ENCODE results near the gene PKN2. TPM values are rescaled to one million over a fixed set of nuclear protein-coding genes. Genes with fewer than 3 reads are reported as not detected.
"Not testable (repeated sequence)": the region's sequence is repeated elsewhere in the genome, so short reads cannot be mapped to it uniquely, and the experiment has no call there.

PKN2 gene
- total RNA-seq, 3 donors from 2014 or later, result 10.9 to 12.8 (median 11.7) TPM

DNA sequence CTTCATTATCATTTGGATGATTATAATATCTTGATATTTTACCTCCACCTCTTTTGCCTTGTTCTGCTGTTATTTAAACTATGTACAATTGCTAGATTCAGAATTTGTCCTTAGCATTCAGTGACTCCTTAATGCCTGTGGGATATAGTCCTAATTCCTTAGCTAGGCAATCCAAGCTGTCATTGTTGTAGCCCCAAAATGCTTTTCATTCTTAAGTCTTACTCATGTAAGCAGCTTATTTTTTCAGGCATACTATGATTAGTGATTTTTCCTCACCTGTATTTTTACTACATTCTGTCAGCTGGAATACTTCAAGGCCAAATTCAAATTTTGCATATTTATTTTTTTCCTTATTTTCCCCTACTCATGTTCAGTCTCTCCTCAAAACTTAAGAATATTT, 13.4 kb downstream of the PKN2 start:
- ATAC-seq, result no peak

GRCh38 chr1:88698140-88698539, 14.1 kb downstream of the PKN2 start:
- Mint-ChIP-seq H3K36me3 (ENCODE audit: insufficient read depth) (peaks cover 19% of the 10 kb centered on the region), H3K27me3 (ENCODE audit: low read depth) (no peaks in the 10 kb centered on the region), H3K4me1 (ENCODE audit: low read depth) (peaks cover 43% of the 10 kb centered on the region), H3K4me3 (no peak overlapping the region), H3K9me3 (no peaks in the 10 kb centered on the region)
- DNase-seq, result no peak
- ATAC-seq, result no peak

More for the DNA sequence above, 13.4 kb downstream of the PKN2 start:
- DNase-seq, result no peak
- H3K36me3 Mint-ChIP-seq (ENCODE audit: insufficient read depth), result peaks cover 16% of the 10 kb centered on the region
- no peaks in the 10 kb centered on the region for H3K27me3 Mint-ChIP-seq (ENCODE audit: low read depth)
- H3K4me3 Mint-ChIP-seq, result no peak overlapping the region
- peaks cover 43% of the 10 kb centered on the region for H3K4me1 Mint-ChIP-seq (ENCODE audit: low read depth)
- H3K9me3 Mint-ChIP-seq, result no peaks in the 10 kb centered on the region

- DNase-seq (no peak), ATAC-seq (no peak)
- Mint-ChIP-seq H3K27me3 (ENCODE audit: low read depth) (no peaks in the 10 kb centered on the region), H3K9me3 (no peaks in the 10 kb centered on the region), H3K4me3 (no peak overlapping the region), H3K36me3 (ENCODE audit: insufficient read depth) (peaks cover 18% of the 10 kb centered on the region), H3K4me1 (ENCODE audit: low read depth) (peaks cover 40% of the 10 kb centered on the region)
Observed at GRCh38 chr1:88698764-88699163, 14.7 kb downstream of the PKN2 start.

GRCh38 chr1:88700425-88701013, 16.4 kb downstream of the PKN2 start:
- Mint-ChIP-seq H3K4me3 (no peak overlapping the region), H3K36me3 (ENCODE audit: insufficient read depth) (peaks cover 19% of the 10 kb centered on the region), H3K9me3 (no peaks in the 10 kb centered on the region), H3K4me1 (ENCODE audit: low read depth) (peaks cover 28% of the 10 kb centered on the region), H3K27me3 (ENCODE audit: low read depth) (no peaks in the 10 kb centered on the region)
- ATAC-seq, result no peak
- no peak for DNase-seq

DNA sequence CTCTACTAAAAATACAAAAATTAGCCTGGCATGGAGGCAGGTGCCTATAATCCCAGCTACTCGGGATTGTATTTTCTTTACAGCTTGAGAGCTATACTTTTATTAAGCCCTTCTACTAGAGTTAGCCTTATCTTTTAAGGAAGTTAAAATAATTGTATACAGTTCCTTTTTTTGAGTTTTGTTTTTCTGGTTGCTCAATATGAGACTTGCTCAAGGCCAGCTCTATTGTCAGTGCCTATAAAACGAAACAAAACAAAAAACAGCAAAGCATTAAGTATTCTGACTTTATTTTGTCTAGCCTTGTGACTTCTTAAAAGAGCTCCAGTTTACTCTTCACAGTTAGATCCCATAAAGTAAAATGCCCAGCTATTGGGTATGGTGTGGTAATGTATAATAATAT, 17.2 kb downstream of the PKN2 start:
- Mint-ChIP-seq H3K4me1 (ENCODE audit: low read depth) (peaks cover 22% of the 10 kb centered on the region), H3K27me3 (ENCODE audit: low read depth) (no peaks in the 10 kb centered on the region), H3K36me3 (ENCODE audit: insufficient read depth) (peaks cover 19% of the 10 kb centered on the region), H3K4me3 (no peak overlapping the region), H3K9me3 (no peaks in the 10 kb centered on the region)
- no peak for DNase-seq
- no peak for ATAC-seq

- not testable (repeated sequence) for H3K9me3 Mint-ChIP-seq; ATAC-seq; DNase-seq; H3K27me3 Mint-ChIP-seq (ENCODE audit: low read depth); H3K4me3 Mint-ChIP-seq
- Mint-ChIP-seq H3K36me3 (ENCODE audit: insufficient read depth) (peaks cover 21% of the 10 kb centered on the region), H3K4me1 (ENCODE audit: low read depth) (peaks cover 21% of the 10 kb centered on the region)
Observed at GRCh38 chr1:88701793-88702192, 17.7 kb downstream of the PKN2 start.

DNA sequence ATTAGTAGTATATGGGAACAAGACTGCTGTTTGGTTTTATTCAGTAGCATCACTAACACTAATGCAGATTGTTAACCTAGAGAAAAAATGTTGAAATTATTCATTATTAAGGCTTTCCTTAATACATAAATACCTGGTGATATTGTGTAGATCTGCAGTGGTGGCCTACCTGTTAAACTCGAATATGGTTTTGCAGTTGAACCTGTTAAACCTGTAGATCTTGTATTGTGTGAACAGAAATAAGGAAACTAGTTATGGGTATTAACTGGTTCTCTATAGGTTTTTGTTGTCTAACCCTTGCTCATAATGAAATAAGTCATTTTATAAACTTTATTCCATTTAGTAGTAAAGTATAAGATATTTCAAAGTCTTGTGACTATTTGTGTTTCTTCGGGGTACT, 23.9 kb downstream of the PKN2 start:
- no peaks in the 10 kb centered on the region for H3K9me3 Mint-ChIP-seq
- H3K36me3 Mint-ChIP-seq (ENCODE audit: insufficient read depth), result peaks cover 27% of the 10 kb centered on the region
- H3K27me3 Mint-ChIP-seq (ENCODE audit: low read depth), result no peaks in the 10 kb centered on the region
- DNase-seq (no peak), ATAC-seq (no peak)
- H3K4me1 Mint-ChIP-seq (ENCODE audit: low read depth), result peaks cover 11% of the 10 kb centered on the region
- H3K4me3 Mint-ChIP-seq, result no peak overlapping the region

- peaks cover 46% of the 10 kb centered on the region for H3K36me3 Mint-ChIP-seq (ENCODE audit: insufficient read depth)
- ATAC-seq, result not testable (repeated sequence)
Observed at GRCh38 chr1:88712907-88713306, 28.8 kb downstream of the PKN2 start.

DNA sequence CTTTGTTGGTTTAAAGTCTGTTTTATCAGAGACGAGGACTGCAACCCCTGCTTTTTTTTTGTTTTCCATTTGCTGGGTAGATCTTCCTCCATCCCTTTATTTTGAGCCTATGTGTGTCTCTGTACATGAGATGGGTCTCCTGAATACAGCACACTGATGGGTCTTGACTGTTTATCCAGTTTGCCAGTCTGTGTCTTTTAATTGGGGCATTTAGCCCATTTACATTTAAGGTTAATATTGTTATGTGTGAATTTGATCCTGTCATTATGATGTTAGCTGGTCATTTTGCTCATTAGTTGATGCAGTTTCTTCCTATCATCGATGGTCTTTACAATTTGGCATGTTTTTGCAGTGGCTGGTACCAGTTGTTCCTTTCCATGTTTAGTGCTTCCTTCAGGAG, 32.5 kb downstream of the PKN2 start:
- not testable (repeated sequence) for H3K27me3 Mint-ChIP-seq (ENCODE audit: low read depth); ATAC-seq; DNase-seq; H3K4me3 Mint-ChIP-seq; H3K9me3 Mint-ChIP-seq
- H3K36me3 Mint-ChIP-seq (ENCODE audit: insufficient read depth), result peaks cover 33% of the 10 kb centered on the region
- peaks cover 44% of the 10 kb centered on the region for H3K4me1 Mint-ChIP-seq (ENCODE audit: low read depth)

More at GRCh38 chr1:88712907-88713306, 28.8 kb downstream of the PKN2 start:
- not testable (repeated sequence) for H3K4me3 Mint-ChIP-seq; H3K27me3 Mint-ChIP-seq (ENCODE audit: low read depth); H3K9me3 Mint-ChIP-seq; DNase-seq
- peaks cover 40% of the 10 kb centered on the region for H3K4me1 Mint-ChIP-seq (ENCODE audit: low read depth)

DNA sequence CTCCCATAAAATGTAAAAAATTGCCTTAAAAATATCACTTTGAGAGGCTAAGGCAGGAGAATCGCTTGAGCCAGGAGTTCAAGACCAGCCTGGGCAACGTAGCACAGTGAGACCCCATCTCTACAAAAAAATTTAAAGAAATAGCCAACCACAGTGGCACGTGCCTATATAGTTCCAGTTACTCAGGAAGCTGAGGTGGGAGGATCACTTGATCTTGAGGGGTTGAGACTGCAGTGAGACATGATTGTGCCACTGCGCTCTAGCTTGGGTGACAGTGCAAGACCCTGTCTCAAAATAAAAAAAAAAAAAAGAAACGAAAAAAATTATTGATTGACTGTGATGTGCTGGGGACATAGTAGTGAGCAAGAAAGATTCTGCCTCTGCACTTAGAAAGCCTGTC, 38.4 kb downstream of the PKN2 start:
- ATAC-seq (no peak), DNase-seq (no peak)
- Mint-ChIP-seq H3K4me1 (ENCODE audit: low read depth) (peaks cover 51% of the 10 kb centered on the region), H3K27me3 (ENCODE audit: low read depth) (no peaks in the 10 kb centered on the region), H3K36me3 (ENCODE audit: insufficient read depth) (peaks cover 11% of the 10 kb centered on the region), H3K4me3 (no peak overlapping the region), H3K9me3 (no peaks in the 10 kb centered on the region)

DNA sequence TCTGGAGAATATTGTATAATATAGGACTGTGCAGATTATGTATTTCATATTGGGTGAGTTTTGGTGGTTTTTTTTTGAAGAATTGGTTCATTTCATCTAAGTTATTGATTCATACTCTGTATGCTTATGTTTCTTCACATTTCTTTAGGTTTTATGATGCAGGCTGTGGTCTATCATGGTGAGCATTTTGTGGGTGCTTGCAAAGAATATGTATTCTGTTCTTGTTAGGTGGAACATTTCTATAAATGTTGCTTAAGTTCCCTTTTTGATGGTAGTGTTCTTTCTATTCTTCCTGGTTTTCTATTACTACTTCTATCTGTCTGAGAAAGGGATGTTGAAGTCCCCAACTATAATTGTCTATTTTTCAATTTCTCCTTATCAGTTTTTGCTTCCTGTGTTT, 42.6 kb downstream of the PKN2 start:
- Mint-ChIP-seq H3K9me3 (no peaks in the 10 kb centered on the region), H3K36me3 (ENCODE audit: insufficient read depth) (peaks cover 32% of the 10 kb centered on the region), H3K4me3 (no peak overlapping the region), H3K27me3 (ENCODE audit: low read depth) (no peaks in the 10 kb centered on the region), H3K4me1 (ENCODE audit: low read depth) (peaks cover 55% of the 10 kb centered on the region)
- ATAC-seq, result no peak
- DNase-seq, result no peak

DNA sequence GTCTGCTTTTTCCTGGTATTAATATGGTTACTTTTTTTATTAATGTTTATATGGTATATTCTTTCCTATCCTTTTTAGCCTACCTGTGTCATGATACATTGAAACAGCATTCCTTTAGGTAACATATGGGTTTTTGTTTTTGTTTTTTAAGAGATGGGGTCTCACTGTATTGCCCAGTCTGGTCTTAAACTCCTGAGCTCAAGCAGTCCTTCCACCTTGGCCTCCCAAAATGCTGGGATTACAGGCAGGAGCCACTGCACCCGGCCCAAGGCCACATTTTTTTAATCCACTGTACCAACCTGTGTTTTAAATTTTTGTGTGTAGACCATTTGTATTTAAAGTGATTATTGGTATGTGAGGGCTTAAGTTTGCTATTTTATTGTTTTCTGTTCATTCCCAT, 43.1 kb downstream of the PKN2 start:
- Mint-ChIP-seq H3K36me3 (ENCODE audit: insufficient read depth) (peaks cover 32% of the 10 kb centered on the region), H3K4me3 (no peak overlapping the region), H3K9me3 (no peaks in the 10 kb centered on the region), H3K4me1 (ENCODE audit: low read depth) (peaks cover 52% of the 10 kb centered on the region), H3K27me3 (ENCODE audit: low read depth) (no peaks in the 10 kb centered on the region)
- DNase-seq, result no peak
- no peak for ATAC-seq

DNA sequence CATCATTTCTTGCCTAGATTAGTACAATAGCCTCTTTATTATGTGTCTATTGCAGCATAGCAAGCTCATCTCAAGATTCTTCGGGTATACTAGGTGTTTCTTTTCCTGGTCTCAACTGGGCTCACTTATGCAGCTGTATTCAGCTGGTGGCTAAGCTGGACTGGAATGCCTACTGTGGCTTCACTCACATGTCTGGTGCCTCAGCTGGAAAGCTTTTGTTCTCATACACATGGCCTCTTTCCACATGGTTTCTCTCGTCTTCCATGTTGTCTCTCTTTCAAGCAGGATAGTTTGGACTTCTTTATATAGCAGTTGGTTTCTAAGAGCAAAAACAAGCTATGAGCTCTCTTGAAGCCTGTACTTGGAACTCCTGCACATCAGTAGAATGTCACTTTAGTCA, 45.2 kb downstream of the PKN2 start:
- no peaks in the 10 kb centered on the region for H3K27me3 Mint-ChIP-seq (ENCODE audit: low read depth)
- peaks cover 12% of the 10 kb centered on the region for H3K9me3 Mint-ChIP-seq
- peaks cover 44% of the 10 kb centered on the region for H3K4me1 Mint-ChIP-seq (ENCODE audit: low read depth)
- H3K36me3 Mint-ChIP-seq (ENCODE audit: insufficient read depth), result peaks cover 40% of the 10 kb centered on the region
- H3K4me3 Mint-ChIP-seq, result no peak overlapping the region
- DNase-seq (no peak), ATAC-seq (no peak)

DNA sequence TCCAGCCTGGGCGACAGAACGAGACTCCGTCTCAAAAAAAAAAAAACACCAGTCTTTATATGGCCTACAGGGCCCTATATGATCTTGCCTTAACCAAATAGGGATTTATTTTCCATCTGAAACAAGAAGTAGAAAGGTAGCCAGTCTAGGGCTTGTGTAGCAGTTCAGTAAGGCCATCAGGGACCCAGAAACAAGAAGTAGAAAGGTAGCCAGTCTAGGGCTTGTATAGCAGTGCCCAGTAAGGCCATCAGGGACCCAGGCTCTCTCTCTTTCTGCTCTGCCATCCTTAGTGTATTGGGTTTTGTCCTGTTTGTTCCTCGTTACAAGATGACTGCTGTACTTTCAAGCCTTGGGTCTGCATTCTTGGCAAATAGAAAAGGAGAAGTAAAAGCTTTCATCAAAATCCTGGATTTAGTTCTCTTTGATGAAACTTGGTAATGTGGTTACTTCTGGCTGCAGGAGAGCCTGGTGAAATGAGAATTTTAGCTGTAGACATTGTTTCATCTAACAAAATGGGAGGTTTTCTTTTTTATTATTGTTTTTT, 46.1 kb downstream of the PKN2 start:
- ATAC-seq (no peak), DNase-seq (no peak)
- Mint-ChIP-seq H3K9me3 (peaks cover 16% of the 10 kb centered on the region), H3K27me3 (ENCODE audit: low read depth) (no peaks in the 10 kb centered on the region), H3K4me3 (no peak overlapping the region), H3K36me3 (ENCODE audit: insufficient read depth) (peaks cover 48% of the 10 kb centered on the region), H3K4me1 (ENCODE audit: low read depth) (peaks cover 44% of the 10 kb centered on the region)

- Mint-ChIP-seq H3K36me3 (ENCODE audit: insufficient read depth) (peaks cover 50% of the 10 kb centered on the region), H3K9me3 (peaks cover 22% of the 10 kb centered on the region), H3K4me3 (no peak overlapping the region), H3K27me3 (ENCODE audit: low read depth) (no peaks in the 10 kb centered on the region), H3K4me1 (ENCODE audit: low read depth) (peaks cover 38% of the 10 kb centered on the region)
- ATAC-seq (no peak), DNase-seq (no peak)
Observed at GRCh38 chr1:88730995-88731394, 46.9 kb downstream of the PKN2 start.
